GM12878 (cell line): Measurements from ENCODE around the gene AGAP1. TPM values are rescaled to one million over a fixed set of nuclear protein-coding genes. Genes with fewer than 3 reads are reported as not detected.

Experiments
- ATAC-seq: fragments of 200-7000 bp; cut with Tn5 transposase; 3 replicates; pipeline ENCODE4 v1.9.1; 2020; ENCODE audit warnings: mild to moderate bottlenecking, moderate library complexity
- BruUV-seq: library from RNA; stranded (reverse); fragments of 400-500 nt; replicated peaks from 2 replicates; lab custom pipeline; 2021; lab: Mats Ljungman, UMichigan
- CTCF ChIA-PET: fragments of 300-600 bp; sonication (Branson Sonifier 250); formaldehyde crosslinking; extraction: SDS; loops from one replicate; lab custom pipeline; 2021; ENCODE audit warnings: inconsistent platforms; lab: Yijun Ruan, JAX
- POLR2A ChIA-PET: fragments of 350-600 bp; formaldehyde crosslinking; extraction: SDS; loops from one replicate; lab custom pipeline; 2021; ENCODE audit warnings: inconsistent platforms; lab: Charles Lee
- RAD21 ChIA-PET: fragments of 300-600 bp; sonication (Branson Sonifier 250); formaldehyde crosslinking; loops from one replicate; lab custom pipeline; 2023; ENCODE audit warnings: antibody characterized with exemption; ENCODE audit not compliant: unreplicated experiment; lab: Charles Lee
- SMC1A ChIA-PET: fragments of 300-600 bp; sonication (Branson Sonifier 250); formaldehyde crosslinking; loops from one replicate; lab custom pipeline; 2023; ENCODE audit not compliant: unreplicated experiment, uncharacterized antibody; lab: Charles Lee
- DNase-seq: peaks from one replicate; pipeline ENCODE4 v3.0.0-alpha.2; 2011; ENCODE audit warnings: low read depth, low spot score
- FAIRE-seq: peaks from 3 replicates; lab custom pipeline; 2011; peaks lifted over from hg19 to GRCh38; lab: Jason Lieb, UNC
- H2AFZ ChIP-seq: 2 replicates; pipeline ENCODE4 v1.6.0; 2011; ENCODE audit warnings: low read depth, low read length, control low read depth; ENCODE audit not compliant: control insufficient read depth
- H3K27ac ChIP-seq: 2 replicates; pipeline ENCODE4 v1.5.1; 2011; ENCODE audit warnings: control low read depth; ENCODE audit not compliant: control insufficient read depth, insufficient read depth
- H3K27me3 ChIP-seq, 2 experiments: replicated peaks in 1 of 2; 2 replicates each; pipeline versions ENCODE4 v1.6.0 to v1.6.1; 2011; ENCODE audit warnings: low read length in 1 of 2; ENCODE audit not compliant: control insufficient read depth in 2 of 2, insufficient read depth in 2 of 2
- H3K36me3 ChIP-seq, 2 experiments: 2 replicates each; pipeline ENCODE4 v1.5.1; 2011; ENCODE audit warnings: low read length in 1 of 2; ENCODE audit not compliant: control insufficient read depth in 2 of 2, insufficient read depth in 2 of 2
- H3K4me1 ChIP-seq: 2 replicates; pipeline ENCODE4 v1.6.1; 2011; ENCODE audit warnings: mild to moderate bottlenecking, low read length, moderate library complexity, mixed read lengths; ENCODE audit not compliant: control insufficient read depth, insufficient read depth
- H3K4me2 ChIP-seq: 2 replicates; pipeline ENCODE4 v1.6.0; 2011; ENCODE audit warnings: control low read depth; ENCODE audit not compliant: control insufficient read depth, insufficient read depth
- H3K4me3 ChIP-seq: fragments of 200-600 bp; sonication (generic); 2 replicates; pipeline ENCODE4 v1.5.1; 2016
- H3K79me2 ChIP-seq: 2 replicates; pipeline ENCODE4 v1.6.0; 2011; ENCODE audit warnings: low read length; ENCODE audit not compliant: control insufficient read depth, insufficient read depth
- H3K9ac ChIP-seq: 2 replicates; pipeline ENCODE4 v1.8.0; 2011; ENCODE audit warnings: low read length, control low read depth, mixed read lengths; ENCODE audit not compliant: control insufficient read depth, insufficient read depth
- H3K9me3 ChIP-seq: replicated peaks from 3 replicates; pipeline ENCODE4 v1.5.1; 2011; ENCODE audit warnings: mild to moderate bottlenecking, low read length; ENCODE audit not compliant: control insufficient read depth, insufficient read depth
- H4K20me1 ChIP-seq: 2 replicates; pipeline ENCODE4 v1.6.0; 2011; ENCODE audit not compliant: control insufficient read depth, insufficient read depth
- ASH2L ChIP-seq: fragments of 300-600, 200-600 bp; sonication (generic); IDR thresholded peaks from 2 replicates; pipeline ENCODE4 v1.6.1; 2017; ENCODE audit warnings: low read depth, mild to moderate bottlenecking, borderline replicate concordance
- BRCA1 ChIP-seq: IDR thresholded peaks from 2 replicates; pipeline ENCODE4 v1.6.1; 2011; ENCODE audit warnings: low read depth, low read length, improper control_type of control experiment
- CBFB ChIP-seq: IDR thresholded peaks from 2 replicates; pipeline ENCODE4 v1.6.1; 2016; ENCODE audit warnings: antibody characterized with exemption, low read depth
- CBX3 ChIP-seq: fragments of 200-600 bp; sonication (generic); IDR thresholded peaks from 2 replicates; pipeline ENCODE4 v1.6.1; 2016; ENCODE audit warnings: low read depth, borderline replicate concordance
- EED ChIP-seq: sonication (generic); IDR thresholded peaks from 2 replicates; pipeline ENCODE4 v1.6.1; 2016; ENCODE audit warnings: antibody characterized with exemption, low read depth
- IRF4 ChIP-seq: IDR thresholded peaks from 2 replicates; pipeline ENCODE4 v1.6.1; 2011; ENCODE audit warnings: low read depth, low read length
- NR2F1 ChIP-seq: fragments of 450-650 bp; conservative IDR thresholded peaks from 2 replicates; pipeline ENCODE4 v1.6.1; 2017; ENCODE audit warnings: mild to moderate bottlenecking
- POU2F2 ChIP-seq: IDR thresholded peaks from 3 replicates; pipeline ENCODE4 v1.6.1; 2011; ENCODE audit warnings: low read depth, mild to moderate bottlenecking, low read length, borderline replicate concordance
- SMARCA5 ChIP-seq: fragments of 450-650 bp; IDR thresholded peaks from 2 replicates; pipeline ENCODE4 v1.6.1; 2017; ENCODE audit warnings: mild to moderate bottlenecking
- SPI1 ChIP-seq: IDR thresholded peaks from 2 replicates; pipeline ENCODE4 v1.6.1; 2011; ENCODE audit warnings: low read depth, mild to moderate bottlenecking, low read length, moderate library complexity, borderline replicate concordance; ENCODE audit not compliant: insufficient read depth
- TCF12 ChIP-seq: IDR thresholded peaks from 2 replicates; pipeline ENCODE4 v1.6.1; 2011; ENCODE audit warnings: low read depth, mild to moderate bottlenecking, low read length
- TCF7 ChIP-seq: IDR thresholded peaks from 2 replicates; pipeline ENCODE4 v1.6.1; 2014; ENCODE audit warnings: antibody characterized with exemption, borderline replicate concordance
- ZNF207 ChIP-seq: fragments of 450-650 bp; IDR thresholded peaks from 2 replicates; pipeline ENCODE4 v1.6.1; 2014; ENCODE audit warnings: antibody characterized with exemption, mild to moderate bottlenecking, borderline replicate concordance
- ZSCAN29 ChIP-seq: fragments of 450-650 bp; IDR thresholded peaks from 2 replicates; pipeline ENCODE4 v1.6.1; 2017; ENCODE audit warnings: mild to moderate bottlenecking, moderate library complexity
- WGBS: methylation state at CpG from one replicate; pipeline ENCODE4 v1.1.6; 2016; ENCODE audit warnings: low lambda C conversion rate; ENCODE audit not compliant: insufficient replicate concordance, insufficient coverage; ENCODE audit errors: missing lambda C conversion rate; 5-methylcytosine and 5-hydroxymethylcytosine counted together
- in situ Hi-C: fragments of 300-500 bp; cut with MboI; formaldehyde crosslinking; loops from 9 replicates; pipeline ENCODE4 v1.14.3; 2018; ENCODE audit warnings: mixed read lengths
- intact Hi-C: fragments of 100-400 bp; cut with micrococcal nuclease; formaldehyde crosslinking; loops from one replicate; pipeline ENCODE4 v1.14.2; 2022; ENCODE audit not compliant: unreplicated experiment
- polyA plus RNA-seq, 11 experiments: library from polyadenylated mRNA; depleted of rRNA in 4 of 11; unstranded in 6 of 11; stranded (reverse) in 5 of 11; fragments of >200 nt; fragmentation: Nextera tagmentation in 4 of 11; fragmentation: Illumina TruSeq in 1 of 11; extraction: Ambion mirVana in 4 of 11; extraction: Trizol in 1 of 11; gene quantifications; 1 replicate in 1 of 11; 2 replicates in 10 of 11; pipeline versions ENCODE4 v1.2.1 to v1.2.3, GENCODE V29; 2011 to 2016; ENCODE audit warnings: inconsistent platforms in 2 of 11, missing spikeins in 2 of 11, low read depth in 1 of 11
- total RNA-seq, 4 experiments: library from RNA; depleted of rRNA in 3 of 4; stranded (reverse); fragments of >200 nt in 3 of 4; fragmentation: Illumina TruSeq in 1 of 4; extraction: Trizol in 1 of 4; gene quantifications; 2 replicates each; pipeline versions ENCODE4 v1.2.1 to v1.2.3, GENCODE V29; 2013 to 2021

The AGAP1 gene
- total and polyA plus RNA-seq, 10 of the 15 experiments (the other 5 are each of a cell fraction or from before 2014, with no cell fraction given) = 0.05 to 0.15 (median 0.06) TPM; not detected in 7

DNA sequence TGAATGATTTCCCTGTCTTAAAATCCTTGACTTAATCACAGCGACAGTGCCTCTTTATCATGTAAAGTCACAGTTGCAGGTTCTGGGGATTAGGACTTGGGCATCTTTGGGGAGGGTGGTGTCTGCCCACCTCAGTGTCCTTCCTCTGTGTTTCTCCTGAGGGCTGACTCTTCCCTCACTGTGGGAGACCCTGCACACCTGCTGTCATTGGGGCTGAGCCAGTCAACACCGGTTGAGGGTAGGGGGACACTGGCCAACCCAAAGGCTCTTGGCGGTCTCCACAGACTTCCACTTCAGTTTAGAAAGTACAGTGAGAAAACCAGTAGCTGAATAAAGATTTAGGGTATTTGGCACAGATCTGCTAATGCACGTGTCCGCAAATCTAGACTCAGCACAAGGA, 36.9 kb downstream of the AGAP1 start:
- H3K27ac ChIP-seq = no peak overlapping the region
- H3K4me2 ChIP-seq = no peak overlapping the region
- POLR2A ChIA-PET = no interaction called here
- no peaks in the 10 kb centered on the region for H3K27me3 ChIP-seq
- BruUV-seq = no TSS peak
- TF ChIP-seq CBX3 (no peak), IRF4 (no peak), ASH2L (no peak), TCF12 (no peak)
- H2AFZ ChIP-seq = no peak overlapping the region
- H3K36me3 ChIP-seq = no peaks in the 10 kb centered on the region
- H3K4me3 ChIP-seq = no peak overlapping the region
- 57% methylated on average over 5 of the region's 5 CpGs for WGBS
- DNase-seq = no peak
- no peak overlapping the region for H3K9ac ChIP-seq
- in situ Hi-C loops (no loop called here), intact Hi-C loops (no loop called here)
- no peak for ATAC-seq
- RAD21 ChIA-PET = no interaction called here
- FAIRE-seq = no peak
- SMC1A ChIA-PET = no interaction called here
- no peaks in the 10 kb centered on the region for H3K79me2 ChIP-seq
- H3K9me3 ChIP-seq = no peaks in the 10 kb centered on the region
- H3K4me1 ChIP-seq = no peaks in the 10 kb centered on the region
- no peaks in the 10 kb centered on the region for H4K20me1 ChIP-seq
- CTCF ChIA-PET = no interaction called here

DNA sequence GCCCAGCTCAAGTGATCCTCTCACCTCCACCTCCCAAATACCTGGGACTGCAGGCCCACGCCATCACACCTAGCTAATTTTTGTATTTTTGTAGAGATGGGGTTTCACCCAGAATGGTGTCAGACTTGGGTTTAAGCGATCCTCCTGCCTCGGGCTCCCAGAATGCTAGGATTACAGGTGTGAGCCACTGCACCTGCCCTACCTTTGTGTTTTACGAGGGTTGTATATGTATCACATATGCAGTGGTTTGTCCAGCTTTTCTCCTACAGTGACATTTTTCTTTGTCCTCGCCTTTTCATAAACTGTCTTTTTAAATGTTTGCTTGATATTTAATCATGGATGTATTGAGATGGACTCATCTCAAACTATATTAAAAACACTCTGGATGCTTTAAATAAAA, 38.5 kb downstream of the AGAP1 start:
- H3K27ac ChIP-seq = no peak overlapping the region

More for the DNA sequence above, 38.5 kb downstream of the AGAP1 start:
- Histone ChIP-seq H3K4me3 (no peak overlapping the region), H3K9me3 (no peaks in the 10 kb centered on the region), H3K4me2 (no peak overlapping the region), H3K79me2 (no peaks in the 10 kb centered on the region), H3K4me1 (no peaks in the 10 kb centered on the region), H2AFZ (no peak overlapping the region), H3K36me3 (no peaks in the 10 kb centered on the region), H3K27me3 (no peaks in the 10 kb centered on the region), H4K20me1 (no peaks in the 10 kb centered on the region), H3K9ac (no peak overlapping the region)
- FAIRE-seq (no peak), DNase-seq (no peak), ATAC-seq (no peak)
- ChIA-PET RAD21 (no interaction called here), SMC1A (no interaction called here), POLR2A (no interaction called here), CTCF (interaction anchor here (0.6 kb wide), 1 partner anchor 275 kb away, joined by 3 read pairs; no protein-coding TSS in a partner anchor)
- BruUV-seq = no TSS peak
- TF ChIP-seq TCF7 (no peak), EED (no peak), ZNF207 (no peak), ZSCAN29 (no peak), SMARCA5 (no peak), CBFB (no peak), NR2F1 (no peak), POU2F2 (no peak), SPI1 (no peak), BRCA1 (no peak)
- intact Hi-C loops = no loop called here
- 6% methylated on average over 5 of the region's 5 CpGs for WGBS
- in situ Hi-C loops = no loop called here
